Liver (tissue), 3 donors: ENCODE measurements around the gene CTAG1A.

Experiments
- CTCF ChIP-seq: fragments of 150-350 bp; IDR thresholded peaks from 2 replicates; pipeline ENCODE4 v1.5.1; 2017; ENCODE audit warnings: improper control_type of control experiment, low read depth, low read length; ENCODE audit not compliant: missing input control
- EGR1 ChIP-seq, 2 donors: IDR thresholded peaks; 2 replicates each; pipeline ENCODE4 v1.6.1; 2016 to 2018; ENCODE audit warnings: antibody characterized with exemption in 2 of 2, low read depth in 2 of 2
- FOXA1 ChIP-seq: IDR thresholded peaks from 2 replicates; pipeline ENCODE4 v1.6.1; 2016; ENCODE audit warnings: antibody characterized with exemption
- FOXA2 ChIP-seq: IDR thresholded peaks from 2 replicates; pipeline ENCODE4 v1.6.1; 2016; ENCODE audit warnings: antibody characterized with exemption
- GABPA ChIP-seq, 2 donors: IDR thresholded peaks in 1 of 2; conservative IDR thresholded peaks in 1 of 2; 2 replicates each; pipeline ENCODE4 v1.6.1; 2016; ENCODE audit warnings: antibody characterized with exemption in 2 of 2, mild to moderate bottlenecking in 1 of 2, moderate library complexity in 1 of 2
- JUND ChIP-seq, 2 donors: IDR thresholded peaks; 2 replicates each; pipeline ENCODE4 v1.6.1; 2016; ENCODE audit warnings: antibody characterized with exemption in 2 of 2
- NR2F2 ChIP-seq: IDR thresholded peaks from 2 replicates; pipeline ENCODE4 v1.6.1; 2016; ENCODE audit warnings: antibody characterized with exemption
- RAD21 ChIP-seq, 2 donors: IDR thresholded peaks; 2 replicates each; pipeline ENCODE4 v1.6.1; 2016; ENCODE audit warnings: antibody characterized with exemption in 2 of 2, mild to moderate bottlenecking in 2 of 2
- REST ChIP-seq: IDR thresholded peaks from 2 replicates; pipeline ENCODE4 v1.6.1; 2016; ENCODE audit warnings: antibody characterized with exemption, mild to moderate bottlenecking
- RXRA ChIP-seq, 2 donors: IDR thresholded peaks; 2 replicates each; pipeline ENCODE4 v1.6.1; 2017 to 2018; ENCODE audit warnings: antibody characterized with exemption in 2 of 2, mild to moderate bottlenecking in 1 of 2
- TAF1 ChIP-seq: conservative IDR thresholded peaks from 2 replicates; pipeline ENCODE4 v1.6.1; 2016; ENCODE audit warnings: antibody characterized with exemption, mild to moderate bottlenecking
- ZBTB33 ChIP-seq: IDR thresholded peaks from 2 replicates; pipeline ENCODE4 v1.6.1; 2016; ENCODE audit warnings: antibody characterized with exemption
- donor health status: healthy.
- donor health status: healthy.

- TF ChIP-seq CTCF, result no peak
- no peak for TF ChIP-seq FOXA2
- no peak for TF ChIP-seq ZBTB33
- TF ChIP-seq RAD21 (IDR thresholded peaks at IDR 0.05), result no peak
- TF ChIP-seq TAF1, result no peak
- TF ChIP-seq REST, result no peak
- no peak for TF ChIP-seq GABPA (IDR thresholded peaks at IDR 0.05 in 1 of 2, conservative IDR thresholded peaks at IDR 0.05 in 1 of 2)
- no peak for TF ChIP-seq RXRA (IDR thresholded peaks at IDR 0.05)
- no peak for TF ChIP-seq NR2F2
- no peak for TF ChIP-seq EGR1 (IDR thresholded peaks at IDR 0.05; ENCODE audit: low read depth in 2 of 2)
- TF ChIP-seq FOXA1, result no peak
- TF ChIP-seq JUND (IDR thresholded peaks at IDR 0.05), result no peak
Observed at GRCh38 chrX:154595559-154596249, 10.8 kb downstream of the CTAG1A start.
